HG02642 (cell line): ENCODE results near the gene RGS6.

ENCODE experiments used
- ATAC-seq: cut with Tn5 transposase; IDR thresholded peaks from one replicate; pipeline ENCODE4 v1.9.1; 2021; ENCODE audit warnings: mild to moderate bottlenecking; ENCODE audit not compliant: unreplicated experiment, poor library complexity

The RGS6 gene

GRCh38 chr14:72129291-72129690 is 197.1 kb downstream of the RGS6 start:
- ATAC-seq = no peak

GRCh38 chr14:72141084-72141483 is 208.9 kb downstream of the RGS6 start:
- no peak for ATAC-seq

- no peak for ATAC-seq
These were observed 210.1 kb downstream of the RGS6 start for GRCh38 chr14:72142328-72142727.

GRCh38 chr14:72146241-72146640 is 214.0 kb downstream of the RGS6 start:
- ATAC-seq = no peak

GRCh38 chr14:72154645-72155378 is 222.6 kb downstream of the RGS6 start:
- no peak for ATAC-seq

- no peak for ATAC-seq
These were observed 223.3 kb downstream of the RGS6 start for GRCh38 chr14:72155379-72155993.

- no peak for ATAC-seq
These were observed 232.4 kb downstream of the RGS6 start for GRCh38 chr14:72164420-72165228.

GRCh38 chr14:72165229-72165698 is 233.0 kb downstream of the RGS6 start:
- ATAC-seq = no peak

GRCh38 chr14:72169521-72169920 is 237.3 kb downstream of the RGS6 start:
- no peak for ATAC-seq

GRCh38 chr14:72172049-72172448 is 239.8 kb downstream of the RGS6 start:
- ATAC-seq = no peak

GRCh38 chr14:72172597-72172996 is 240.4 kb downstream of the RGS6 start:
- no peak for ATAC-seq

- ATAC-seq = no peak
These were observed 240.9 kb downstream of the RGS6 start for GRCh38 chr14:72173038-72173720.

- ATAC-seq = no peak
These were observed 245.0 kb downstream of the RGS6 start for GRCh38 chr14:72177251-72177650.

- ATAC-seq = no peak
These were observed 246.3 kb downstream of the RGS6 start for GRCh38 chr14:72178517-72178916.

GRCh38 chr14:72182708-72183432 is 250.6 kb downstream of the RGS6 start:
- no peak for ATAC-seq

- no peak for ATAC-seq
These were observed 251.4 kb downstream of the RGS6 start for GRCh38 chr14:72183631-72184030.

- no peak for ATAC-seq
These were observed 254.3 kb downstream of the RGS6 start for GRCh38 chr14:72186523-72186922.

GRCh38 chr14:72196237-72197015 is 264.2 kb downstream of the RGS6 start:
- ATAC-seq = no peak

- ATAC-seq = no peak
These were observed 269.4 kb downstream of the RGS6 start for GRCh38 chr14:72201645-72202044.
